Measurements from ENCODE around the gene TEAD1. TPM values are rescaled to one million over a fixed set of nuclear protein-coding genes. Genes with fewer than 3 reads are reported as not detected.

TEAD1 gene
- total RNA-seq, 4 donors from 2014 or later, result 184 to 272 (median 208) TPM

- peaks cover 0 to 40% (median 16%) of the 10 kb centered on the region in 3 donors for H3K4me1 ChIP-seq
- H3K4me3 ChIP-seq, result no peak overlapping the region
- no peak overlapping the region for H3K27ac ChIP-seq
- 47 to 48% methylated on average over 4 of the region's 4 CpGs for WGBS, 2 donors (ENCODE audit: low coverage in 1 of 2)
- no peaks in the 10 kb centered on the region for H3K36me3 ChIP-seq
- ATAC-seq, result no peak
- H3K9me3 ChIP-seq, result no peaks in the 10 kb centered on the region
- TF ChIP-seq, protein P1, sequence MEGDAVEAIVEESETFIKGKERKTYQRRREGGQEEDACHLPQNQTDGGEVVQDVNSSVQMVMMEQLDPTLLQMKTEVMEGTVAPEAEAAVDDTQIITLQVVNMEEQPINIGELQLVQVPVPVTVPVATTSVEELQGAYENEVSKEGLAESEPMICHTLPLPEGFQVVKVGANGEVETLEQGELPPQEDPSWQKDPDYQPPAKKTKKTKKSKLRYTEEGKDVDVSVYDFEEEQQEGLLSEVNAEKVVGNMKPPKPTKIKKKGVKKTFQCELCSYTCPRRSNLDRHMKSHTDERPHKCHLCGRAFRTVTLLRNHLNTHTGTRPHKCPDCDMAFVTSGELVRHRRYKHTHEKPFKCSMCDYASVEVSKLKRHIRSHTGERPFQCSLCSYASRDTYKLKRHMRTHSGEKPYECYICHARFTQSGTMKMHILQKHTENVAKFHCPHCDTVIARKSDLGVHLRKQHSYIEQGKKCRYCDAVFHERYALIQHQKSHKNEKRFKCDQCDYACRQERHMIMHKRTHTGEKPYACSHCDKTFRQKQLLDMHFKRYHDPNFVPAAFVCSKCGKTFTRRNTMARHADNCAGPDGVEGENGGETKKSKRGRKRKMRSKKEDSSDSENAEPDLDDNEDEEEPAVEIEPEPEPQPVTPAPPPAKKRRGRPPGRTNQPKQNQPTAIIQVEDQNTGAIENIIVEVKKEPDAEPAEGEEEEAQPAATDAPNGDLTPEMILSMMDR (IDR thresholded peaks at IDR 0.05), result no peak
- TF ChIP-seq EP300 (IDR thresholded peaks at IDR 0.05) (no peak), POLR2A (IDR thresholded peaks at IDR 0.05) (no peak), POLR2AphosphoS5 (IDR thresholded peaks at IDR 0.05) (no peak)
- H3K27me3 ChIP-seq, result no peaks in the 10 kb centered on the region
These were observed 54.2 kb downstream of the TEAD1 start for GRCh38 chr11:12728417-12728816.

DNA sequence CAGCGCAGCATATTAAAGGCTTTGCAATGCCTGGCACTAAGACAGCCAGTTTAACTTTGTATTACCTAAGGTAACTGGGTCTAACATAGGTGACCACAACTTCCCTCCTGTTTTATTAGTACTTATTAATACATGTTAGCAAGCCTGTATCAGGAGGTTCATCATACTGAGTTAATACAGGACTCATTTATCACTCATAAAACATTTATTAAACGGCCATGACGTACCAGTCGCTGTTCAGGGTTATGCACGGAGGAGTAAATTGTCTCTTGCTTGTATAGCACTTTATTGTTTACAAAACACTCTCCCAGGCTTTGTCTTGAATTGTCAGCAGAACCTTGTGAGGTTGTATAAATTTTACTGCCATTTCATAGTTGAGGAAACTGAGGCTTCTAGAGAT, 55.7 kb downstream of the TEAD1 start:
- no peak overlapping the region for H3K4me3 ChIP-seq
- WGBS, 2 donors (ENCODE audit: low coverage in 1 of 2), result 83 to 95% methylated on average over 5 of the region's 5 CpGs
- no peaks in the 10 kb centered on the region for H3K36me3 ChIP-seq
- peaks cover 0 to 25% (median 6%) of the 10 kb centered on the region in 3 donors for H3K4me1 ChIP-seq
- no peak for TF ChIP-seq EP300 (IDR thresholded peaks at IDR 0.05)
- TF ChIP-seq POLR2AphosphoS5 (IDR thresholded peaks at IDR 0.05), result no peak
- no peak for TF ChIP-seq POLR2A (IDR thresholded peaks at IDR 0.05)
- TF ChIP-seq, protein P1 (IDR thresholded peaks at IDR 0.05), result no peak
- no peak for ATAC-seq
- no peaks in the 10 kb centered on the region for H3K27me3 ChIP-seq
- H3K27ac ChIP-seq, result no peak overlapping the region
- no peaks in the 10 kb centered on the region for H3K9me3 ChIP-seq

DNA sequence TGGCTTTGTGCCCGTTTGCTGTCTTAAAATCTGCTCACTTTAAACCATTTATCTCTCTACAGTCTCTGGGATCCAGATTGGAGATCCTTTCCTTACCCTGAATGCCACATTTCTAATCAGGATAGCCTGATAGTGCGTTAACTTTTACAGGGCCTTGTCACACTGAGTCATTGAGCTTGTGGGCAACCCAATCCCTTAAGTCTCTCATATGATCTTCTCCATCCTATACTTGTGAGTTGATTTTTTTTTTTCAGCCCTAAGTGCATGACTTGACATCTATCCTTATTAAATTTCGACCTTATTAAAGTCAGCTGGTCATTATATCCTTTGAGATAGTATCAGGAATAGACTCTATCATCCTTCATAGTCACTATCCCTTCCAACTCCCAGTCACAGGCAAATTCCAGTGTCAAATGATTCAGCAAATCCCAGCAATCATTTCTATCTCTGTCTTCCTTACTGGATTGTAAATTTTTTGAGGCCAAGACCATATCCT, 57.7 kb downstream of the TEAD1 start:
- Histone ChIP-seq H3K36me3 (no peaks in the 10 kb centered on the region), H3K27ac (no peak overlapping the region), H3K4me1 (peaks cover 0 to 33% (median 11%) of the 10 kb centered on the region in 3 donors), H3K27me3 (no peaks in the 10 kb centered on the region), H3K9me3 (no peaks in the 10 kb centered on the region), H3K4me3 (no peak overlapping the region)
- no peak for TF ChIP-seq EP300 (IDR thresholded peaks at IDR 0.05)
- TF ChIP-seq POLR2A (IDR thresholded peaks at IDR 0.05), result no peak
- no peak for TF ChIP-seq POLR2AphosphoS5 (IDR thresholded peaks at IDR 0.05)
- TF ChIP-seq, protein P1 (IDR thresholded peaks at IDR 0.05), result no peak
- 78 to 92% methylated on average over 2 to 3 of the region's 3 CpGs for WGBS, 2 donors (ENCODE audit: low coverage in 1 of 2)
- ATAC-seq, result no peak

GRCh38 chr11:12733091-12733490, 58.9 kb downstream of the TEAD1 start:
- Histone ChIP-seq H3K4me1 (peaks cover 0 to 23% (median 11%) of the 10 kb centered on the region in 3 donors), H3K9me3 (no peaks in the 10 kb centered on the region), H3K27ac (no peak overlapping the region), H3K27me3 (no peaks in the 10 kb centered on the region), H3K4me3 (no peak overlapping the region), H3K36me3 (no peaks in the 10 kb centered on the region)
- ATAC-seq, result no peak
- 100% methylated on average over 1 of the region's 2 CpGs; no CpG with 5 or more reads in 1 of the 2 donors for WGBS, 2 donors (ENCODE audit: low coverage in 1 of 2)
- TF ChIP-seq, protein P1 (IDR thresholded peaks at IDR 0.05), result no peak

DNA sequence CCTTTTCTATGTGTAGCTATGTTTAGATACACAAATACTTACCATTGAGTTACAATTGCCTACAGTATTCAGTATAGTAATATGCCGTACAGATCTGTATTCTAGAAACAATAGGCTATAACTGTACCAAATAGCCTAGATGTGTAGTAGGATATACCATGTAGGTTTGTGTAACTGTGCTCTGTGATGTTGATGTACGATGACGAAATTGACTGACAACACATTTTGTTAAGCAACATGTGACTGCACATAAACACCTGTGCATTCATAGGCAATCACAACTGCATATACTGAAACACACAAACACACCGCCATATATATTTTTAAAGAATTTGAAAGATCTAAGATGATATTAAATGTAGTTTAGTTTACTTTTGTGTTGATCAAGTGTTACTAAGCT, 60.4 kb downstream of the TEAD1 start:
- no peaks in the 10 kb centered on the region for H3K9me3 ChIP-seq
- no peaks in the 10 kb centered on the region for H3K36me3 ChIP-seq
- ATAC-seq, result no peak
- 96 to 98% methylated on average over 4 of the region's 4 CpGs for WGBS, 2 donors (ENCODE audit: low coverage in 1 of 2)
- H3K4me1 ChIP-seq, result peaks cover 0 to 12% (median 5%) of the 10 kb centered on the region in 3 donors
- TF ChIP-seq POLR2A (IDR thresholded peaks at IDR 0.05) (no peak), EP300 (IDR thresholded peaks at IDR 0.05) (no peak), POLR2AphosphoS5 (IDR thresholded peaks at IDR 0.05) (no peak)
- TF ChIP-seq, protein P1 (IDR thresholded peaks at IDR 0.05), result no peak
- no peak overlapping the region for H3K4me3 ChIP-seq
- H3K27ac ChIP-seq, result no peak overlapping the region
- no peaks in the 10 kb centered on the region for H3K27me3 ChIP-seq

Data from gastroesophageal sphincter (tissue), 4 donors.